SW480 (cell line): ENCODE data around the gene CD44.
A peak's percentile ranks its signal among the peaks of the same experiment; 100 is the strongest.

Experiments
- DNase-seq: peaks from one replicate; pipeline ENCODE4 v3.0.0-alpha.2; 2016; ENCODE audit warnings: low spot score

Gene CD44

DNA sequence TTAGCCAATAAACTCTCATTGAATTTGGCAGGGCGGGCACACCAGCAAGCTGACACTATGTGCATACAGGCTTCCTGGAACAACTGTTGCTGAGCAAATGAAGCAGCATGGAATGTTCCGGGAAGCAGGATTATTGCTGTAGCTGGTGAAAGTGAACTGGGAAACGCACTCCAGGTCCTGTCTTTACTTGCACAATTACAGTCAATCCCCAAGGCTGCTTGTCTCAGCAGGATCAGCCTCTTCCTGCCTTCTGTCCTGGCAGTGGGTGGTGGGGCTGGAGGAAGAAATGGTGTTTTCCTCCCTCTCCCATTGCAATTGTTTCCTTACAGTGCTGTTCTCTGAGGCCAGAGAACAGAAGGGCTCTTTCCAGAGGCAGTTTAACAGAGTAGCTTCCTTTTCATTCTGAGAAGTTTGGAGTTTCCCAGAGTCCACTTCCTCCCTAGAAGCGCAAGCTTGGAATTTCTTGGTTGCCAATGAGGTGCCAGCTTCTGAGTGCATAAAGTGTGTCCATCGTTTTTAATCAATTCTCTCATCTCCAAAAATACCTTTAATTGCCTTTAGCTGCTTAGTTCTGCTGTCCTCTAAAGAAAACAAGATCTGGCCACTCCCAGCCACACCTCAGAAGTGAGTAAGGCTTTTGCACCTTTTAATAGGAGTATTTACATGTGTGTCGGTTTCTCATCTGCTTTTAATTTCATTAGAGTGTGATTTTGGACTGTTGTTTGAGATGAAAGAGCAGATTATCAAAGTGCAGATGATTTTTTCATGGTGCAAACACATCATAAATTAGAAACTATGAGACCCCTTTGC lies 19.9 kb downstream of the CD44 start:
- DNase-seq: no peak

DNA sequence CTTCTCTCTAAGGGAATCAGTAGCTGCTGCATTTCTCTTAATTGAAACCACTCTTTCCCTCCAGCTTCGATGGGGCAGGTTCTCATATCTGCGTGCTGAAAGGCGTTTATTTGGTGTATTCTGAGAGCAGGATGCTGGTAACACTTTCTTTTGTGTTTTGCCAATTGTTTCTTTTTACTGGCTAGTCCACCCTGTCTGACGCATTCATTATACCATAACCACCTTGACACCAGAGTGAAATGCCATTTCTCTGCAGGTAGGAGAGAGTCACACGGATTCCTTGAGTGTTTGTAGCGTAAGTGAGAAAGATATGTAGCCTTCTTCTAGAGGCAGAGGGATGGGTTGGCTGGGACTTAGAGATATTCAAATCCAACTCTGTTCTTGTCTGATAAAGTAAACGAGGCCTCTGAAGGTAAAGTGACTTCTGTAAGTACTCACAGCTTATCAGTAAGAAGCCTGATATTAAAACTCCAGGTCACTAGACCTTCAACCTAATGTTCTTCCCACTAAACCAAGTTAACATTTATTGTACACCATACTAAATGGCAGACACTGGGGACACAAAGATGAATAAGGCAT lies 21.4 kb downstream of the CD44 start:
- DNase-seq: no peak

DNA sequence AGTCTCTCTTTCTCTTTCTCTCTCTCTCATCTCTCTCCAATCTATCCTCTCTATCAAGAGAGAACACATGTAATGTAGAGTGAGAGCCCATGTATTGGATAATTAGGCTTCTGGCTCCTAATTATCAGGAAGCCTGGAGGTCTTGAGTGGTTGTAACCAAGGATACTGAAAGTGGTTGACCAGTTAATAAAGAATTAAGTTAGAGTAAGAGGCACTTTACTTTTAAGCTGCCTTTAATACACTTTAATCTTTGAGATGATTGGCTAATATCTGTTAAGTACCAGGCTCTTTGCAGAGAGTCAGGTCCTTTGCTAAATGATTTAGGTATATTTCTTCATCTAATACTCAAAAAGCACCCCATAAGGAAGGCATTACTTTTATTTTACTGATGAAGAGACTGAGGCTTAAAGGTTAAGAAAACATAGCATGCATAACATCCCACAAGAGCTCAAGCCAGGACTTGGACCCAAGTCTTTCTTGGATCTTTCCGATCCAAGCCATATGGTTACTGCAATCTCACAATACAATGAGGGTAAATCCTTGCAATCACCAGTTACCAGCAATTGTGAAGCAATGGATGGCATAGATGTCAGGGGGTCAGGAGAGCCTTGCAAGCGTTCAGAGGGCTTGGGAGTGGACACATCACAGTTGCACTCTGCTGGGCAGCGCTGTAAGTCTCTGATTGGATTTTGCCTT lies 22.1 kb downstream of the CD44 start:
- no peak for DNase-seq

DNA sequence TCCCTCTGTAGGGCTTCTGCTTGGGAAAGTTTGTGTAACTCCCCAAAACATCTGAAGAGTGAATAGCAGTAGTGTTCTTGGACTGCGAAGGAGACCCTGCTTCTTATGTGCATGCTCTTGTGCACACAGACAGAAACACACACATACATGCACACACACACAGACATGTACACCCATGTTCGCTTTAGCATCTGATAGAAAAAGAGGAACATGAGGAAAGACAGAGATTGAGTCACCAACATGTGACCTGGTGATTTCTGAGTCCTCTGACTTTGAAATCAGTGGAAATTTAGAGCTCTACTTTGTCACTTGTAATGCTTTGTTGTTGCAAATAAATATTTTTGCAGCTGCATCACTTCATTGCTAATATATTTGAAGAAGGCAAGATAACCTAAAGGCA lies 23.8 kb downstream of the CD44 start:
- DNase-seq: no peak

DNA sequence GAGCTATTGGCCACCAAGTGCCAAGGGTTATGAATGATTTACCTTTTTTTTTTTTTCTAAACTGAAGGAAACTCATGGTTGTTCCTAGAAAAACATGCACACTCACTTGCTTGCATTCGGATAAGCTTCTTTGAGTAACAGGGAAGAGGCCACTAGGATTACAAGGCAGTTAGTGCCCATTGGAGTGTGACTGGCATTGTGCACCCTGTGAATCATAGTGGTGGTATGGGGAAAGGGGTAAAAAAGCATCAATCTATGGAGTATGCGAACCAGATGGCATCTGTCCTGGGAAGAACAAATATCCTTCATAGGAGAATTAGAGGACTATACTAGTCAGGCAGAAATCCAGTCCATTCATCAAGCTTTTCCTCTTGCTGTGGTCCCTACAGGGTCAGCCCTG lies 24.2 kb downstream of the CD44 start:
- peak; percentile 17 for DNase-seq

DNA sequence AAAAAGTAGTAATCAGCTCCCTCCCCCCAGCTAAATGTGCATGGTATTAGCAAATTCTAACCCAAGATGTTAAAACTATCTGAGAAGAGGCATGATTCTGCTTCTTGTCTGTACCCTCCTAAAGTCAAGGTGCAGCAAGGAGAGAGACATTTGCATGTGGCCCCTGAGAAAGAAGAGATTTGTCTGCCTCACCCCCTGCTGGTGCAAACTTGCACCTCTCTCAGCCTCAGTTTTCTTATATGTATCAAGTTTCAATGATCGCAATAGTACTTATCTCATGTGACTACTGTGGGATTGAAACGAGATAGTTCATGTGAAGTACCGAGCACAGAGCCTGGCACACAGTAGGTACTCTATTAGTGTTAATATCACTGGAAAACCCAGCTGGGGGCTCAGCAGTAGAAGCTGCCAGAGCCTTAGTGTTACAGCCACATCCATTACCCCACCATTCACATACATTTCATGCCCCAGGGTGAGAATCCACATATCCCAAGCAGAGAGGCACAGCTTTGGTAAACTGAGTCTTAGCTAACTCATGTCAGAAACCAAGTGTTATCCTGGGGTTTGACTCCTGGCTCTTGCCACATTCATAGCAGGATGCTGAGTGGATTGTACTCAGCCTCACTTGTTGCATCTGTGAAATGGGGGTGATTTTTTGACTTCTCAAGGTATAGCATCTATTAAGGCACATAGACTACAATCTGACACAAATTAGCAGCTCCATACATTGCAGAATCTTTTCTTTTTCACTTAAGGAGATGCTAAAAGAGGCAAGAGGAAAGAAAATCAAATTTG lies 24.9 kb downstream of the CD44 start:
- no peak for DNase-seq

DNA sequence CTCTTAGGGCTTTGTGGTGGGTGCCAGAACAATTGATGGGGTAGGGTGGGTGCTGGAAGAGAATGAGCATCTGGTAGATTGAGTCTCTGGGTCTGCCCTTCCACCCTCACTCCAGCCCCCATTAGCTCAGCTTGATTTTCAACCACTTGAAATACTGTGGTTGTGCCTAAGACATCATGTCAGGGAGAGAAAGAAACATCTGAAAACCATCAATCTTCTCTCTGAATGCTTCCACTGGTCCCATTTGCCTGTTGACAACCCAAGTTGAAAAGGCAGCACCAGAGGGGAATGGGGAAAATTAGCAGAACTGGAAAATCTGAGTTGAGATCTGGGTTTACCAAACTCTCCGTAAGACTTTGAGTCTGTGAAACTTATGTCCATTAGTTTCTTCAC lies 26.1 kb downstream of the CD44 start:
- DNase-seq: no peak

DNA sequence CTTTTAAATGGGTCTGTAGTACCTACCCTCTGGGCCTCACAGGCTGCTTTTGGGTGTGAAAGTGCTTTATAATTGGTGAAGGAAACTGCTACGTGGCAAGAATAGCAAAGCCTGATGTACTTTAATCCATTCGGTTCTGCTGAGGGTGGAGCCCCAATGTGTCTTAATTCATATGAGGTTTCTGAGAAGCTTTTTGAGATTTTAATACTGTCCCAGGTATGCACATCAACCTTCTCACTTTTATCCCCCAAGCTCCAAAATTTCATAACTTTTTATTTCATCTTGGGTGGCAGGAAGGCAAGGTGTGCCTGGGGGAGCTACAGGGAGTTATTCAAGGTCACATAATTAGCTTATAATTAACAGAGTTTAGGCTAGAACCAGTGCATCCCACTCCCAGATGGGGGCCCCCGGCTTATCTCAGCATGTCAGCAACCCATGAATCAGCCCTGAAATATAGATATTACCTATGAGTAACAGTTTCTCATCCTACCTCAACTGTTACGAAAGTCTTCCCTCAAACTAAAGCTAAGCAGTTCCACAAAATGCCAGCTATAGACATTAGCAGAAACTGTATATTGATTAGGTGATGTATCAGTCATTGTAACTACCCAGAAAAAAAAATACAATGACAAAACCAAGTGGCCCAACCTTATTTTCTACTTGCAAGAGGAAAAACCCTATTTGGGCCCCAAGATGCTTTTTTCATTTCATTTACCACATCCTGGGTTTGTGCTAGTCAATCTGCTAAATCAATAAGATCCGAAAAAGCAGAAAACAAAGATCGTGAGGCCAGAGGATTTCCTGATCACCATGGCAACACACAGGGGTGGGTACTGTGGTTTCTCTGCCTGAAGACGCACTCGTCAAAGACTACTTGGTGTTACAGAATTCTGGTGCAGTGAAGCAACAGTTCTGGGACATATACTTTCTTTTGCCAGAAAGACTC lies 26.7 kb downstream of the CD44 start:
- no peak for DNase-seq

DNA sequence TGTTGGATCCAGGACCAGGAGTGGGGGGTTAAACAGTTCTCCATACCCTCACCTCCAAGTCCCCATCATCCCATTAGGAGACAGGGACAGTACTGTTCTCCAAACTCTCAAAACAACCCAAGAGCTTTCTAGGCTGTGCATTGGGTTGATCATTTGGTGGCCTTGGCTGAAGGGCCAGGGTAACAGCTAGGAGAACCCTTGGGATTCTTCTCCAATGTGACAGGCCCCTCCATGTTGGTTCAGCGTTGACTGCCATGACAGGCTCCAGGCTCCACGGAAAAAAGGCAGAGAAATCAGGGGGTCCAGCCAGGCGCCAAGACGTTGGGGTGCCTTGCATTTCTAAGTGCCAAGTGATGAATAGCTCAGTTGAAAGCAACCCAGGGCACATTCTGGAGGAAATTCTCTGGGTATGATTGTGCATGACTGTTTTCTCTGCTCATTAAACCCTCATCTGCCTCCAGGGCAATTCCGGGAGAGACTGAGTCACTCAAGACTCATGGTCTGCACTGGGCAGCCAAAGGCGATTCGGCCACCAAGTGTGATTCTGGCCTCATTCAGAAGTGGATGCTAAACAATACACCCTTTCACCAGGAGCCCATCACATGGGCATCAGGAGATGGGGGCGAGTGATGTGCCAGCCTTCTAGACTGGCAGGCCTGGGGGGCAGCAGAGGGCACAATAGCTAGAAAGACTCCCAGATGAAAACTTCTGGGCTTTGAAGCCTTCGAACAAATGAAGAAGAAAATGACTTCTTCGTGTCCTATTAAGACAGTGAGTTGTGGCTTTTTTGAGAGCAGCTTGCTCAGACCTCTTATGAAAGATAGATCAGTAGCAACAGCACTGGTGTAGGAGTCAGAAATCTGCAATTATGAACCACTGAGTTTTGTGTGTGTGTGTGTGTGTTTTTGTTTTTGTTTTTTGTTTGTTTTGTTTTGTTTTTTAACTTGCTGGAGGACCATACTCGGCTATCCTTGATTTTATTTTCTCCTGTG lies 27.7 kb downstream of the CD44 start:
- no peak for DNase-seq

DNA sequence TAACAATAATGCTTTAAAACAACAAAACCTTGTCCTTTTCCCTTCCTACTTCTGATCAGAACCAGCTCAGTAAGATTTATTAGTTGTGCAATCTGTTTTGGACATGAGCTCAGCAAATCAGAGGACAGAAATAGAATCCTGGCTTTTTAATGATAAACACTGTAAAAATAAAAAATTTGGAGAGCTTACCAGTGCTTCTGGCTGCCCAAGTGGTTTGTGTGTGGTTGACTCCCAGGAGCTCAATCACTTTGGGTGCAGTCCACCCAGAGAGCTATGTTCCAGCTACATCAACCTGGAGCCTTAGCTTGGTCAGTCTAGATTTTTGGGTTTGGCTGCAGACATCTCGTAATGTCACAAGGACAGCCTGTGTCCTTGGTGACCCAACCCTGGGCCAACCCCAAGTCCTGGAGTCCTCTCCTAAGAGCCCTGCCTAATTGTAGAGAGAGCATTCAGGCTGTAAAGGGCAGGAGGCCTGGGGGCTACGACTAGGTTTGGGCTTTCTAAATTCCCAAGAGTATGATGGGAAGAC lies 28.5 kb downstream of the CD44 start:
- no peak for DNase-seq

DNA sequence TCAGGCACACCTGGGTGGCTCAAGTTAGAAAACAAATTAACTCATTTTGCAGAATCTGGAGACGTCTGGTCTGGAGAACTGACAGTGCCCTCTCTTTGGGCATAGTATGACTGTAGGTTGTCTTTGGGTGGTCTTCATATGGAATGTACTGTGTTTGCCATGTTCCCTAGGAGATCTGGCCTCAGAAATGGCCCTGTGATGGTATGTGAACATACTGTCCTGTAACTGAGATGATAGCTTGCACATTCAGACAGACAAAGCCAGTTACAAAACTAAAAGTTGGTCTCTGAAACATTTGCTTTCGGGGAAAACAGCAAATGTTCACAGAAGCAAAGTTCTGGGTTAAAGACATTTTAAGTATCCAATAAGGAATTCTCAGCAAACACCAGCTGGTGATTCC lies 29.7 kb downstream of the CD44 start:
- no peak for DNase-seq

DNA sequence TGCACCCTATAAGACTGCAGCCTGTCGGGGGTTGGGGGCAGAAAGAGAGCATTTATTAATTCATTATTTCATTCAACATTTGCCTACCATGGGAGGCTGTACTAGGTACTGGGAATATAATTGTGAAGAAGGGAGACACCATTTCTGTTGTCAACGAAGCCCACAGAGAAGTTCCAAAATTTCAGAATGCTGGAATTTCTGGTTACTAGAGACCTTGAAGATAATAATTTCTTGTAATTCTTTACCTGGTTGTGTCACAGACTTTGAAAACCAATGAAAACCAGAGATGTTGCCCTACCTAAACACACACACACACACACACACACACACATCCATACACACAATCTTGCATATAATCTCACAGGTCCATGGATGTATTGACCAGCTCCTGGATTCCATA lies 30.1 kb downstream of the CD44 start:
- DNase-seq: no peak

DNA sequence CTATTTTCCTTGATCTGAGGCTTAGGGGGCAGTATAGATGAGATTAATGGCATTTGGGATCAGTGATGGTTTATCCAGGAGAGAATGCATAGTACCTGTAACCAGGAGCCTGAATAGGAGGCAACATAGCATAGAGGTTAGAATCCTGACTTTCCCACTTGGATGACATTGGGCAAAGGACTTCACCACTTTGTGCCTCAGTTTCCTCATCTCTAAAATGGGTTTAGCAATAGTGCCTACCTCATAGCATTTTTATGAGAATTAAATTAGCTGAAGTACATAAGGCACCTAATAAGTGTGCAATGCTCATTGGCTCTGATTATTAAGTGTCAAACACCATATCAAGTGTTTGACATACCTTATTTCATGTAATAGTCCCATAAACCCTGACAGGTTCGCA lies 30.8 kb downstream of the CD44 start:
- no peak for DNase-seq

DNA sequence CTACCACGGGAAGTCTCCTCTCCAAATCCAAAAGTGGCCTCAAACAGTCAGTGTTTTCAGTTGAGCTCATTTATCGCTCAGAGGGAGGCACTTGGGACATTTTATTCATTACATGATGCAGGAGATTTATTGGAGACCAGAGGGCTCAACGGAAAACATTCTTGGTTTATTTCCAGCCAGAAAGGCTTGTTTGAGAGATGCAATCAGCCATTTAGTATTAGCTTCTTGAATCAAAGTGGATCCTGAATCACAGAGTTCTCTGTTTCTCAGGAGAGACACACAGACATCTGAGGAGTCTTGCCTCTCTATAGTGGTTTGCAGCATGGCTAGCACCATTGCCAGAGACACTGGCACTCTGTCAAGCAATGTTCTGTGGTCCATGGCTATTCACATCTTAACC lies 31.5 kb downstream of the CD44 start:
- no peak for DNase-seq

DNA sequence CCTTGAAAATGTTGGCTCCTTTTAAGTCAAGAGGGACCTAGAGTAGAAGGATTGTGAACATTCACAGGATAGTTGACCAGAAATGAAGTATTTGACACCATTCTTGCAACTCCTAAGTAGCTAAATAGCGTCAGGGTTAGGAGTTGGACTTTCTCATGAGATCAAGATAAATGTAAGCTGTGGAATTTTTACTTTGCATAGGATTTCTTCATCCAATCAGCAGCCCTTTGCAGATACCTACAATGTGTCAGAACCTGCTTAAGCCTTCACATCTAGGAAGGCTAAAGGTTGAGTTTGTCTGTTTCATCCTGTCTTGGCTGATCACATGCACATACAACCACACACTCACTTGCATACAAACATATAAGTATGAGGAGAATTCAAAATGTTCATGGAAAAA lies 32.3 kb downstream of the CD44 start:
- no peak for DNase-seq

DNA sequence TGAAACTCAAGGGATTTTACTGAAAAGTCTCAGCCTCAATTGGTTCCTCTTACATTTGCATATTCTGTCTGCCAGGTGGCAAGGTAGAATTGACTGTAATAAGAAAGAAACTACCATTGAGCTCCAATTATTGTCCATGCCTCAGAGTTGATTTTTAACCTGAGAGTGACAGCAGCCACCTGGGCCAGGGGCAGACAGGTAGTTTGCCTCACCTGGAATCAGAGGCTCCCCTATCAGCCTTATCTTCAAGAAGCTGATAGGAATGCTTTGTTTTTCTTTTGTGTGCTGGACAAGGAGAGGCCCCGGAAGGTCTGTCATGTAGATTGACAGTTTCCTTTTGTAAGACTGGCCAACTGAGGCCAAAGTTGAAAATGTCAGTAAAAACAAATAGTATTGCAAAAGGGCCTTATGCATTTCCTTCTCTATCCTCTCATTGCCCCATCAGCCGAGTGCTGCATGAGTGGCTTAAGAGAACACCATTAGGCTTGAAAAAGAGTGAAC lies 34.1 kb downstream of the CD44 start:
- DNase-seq: no peak

DNA sequence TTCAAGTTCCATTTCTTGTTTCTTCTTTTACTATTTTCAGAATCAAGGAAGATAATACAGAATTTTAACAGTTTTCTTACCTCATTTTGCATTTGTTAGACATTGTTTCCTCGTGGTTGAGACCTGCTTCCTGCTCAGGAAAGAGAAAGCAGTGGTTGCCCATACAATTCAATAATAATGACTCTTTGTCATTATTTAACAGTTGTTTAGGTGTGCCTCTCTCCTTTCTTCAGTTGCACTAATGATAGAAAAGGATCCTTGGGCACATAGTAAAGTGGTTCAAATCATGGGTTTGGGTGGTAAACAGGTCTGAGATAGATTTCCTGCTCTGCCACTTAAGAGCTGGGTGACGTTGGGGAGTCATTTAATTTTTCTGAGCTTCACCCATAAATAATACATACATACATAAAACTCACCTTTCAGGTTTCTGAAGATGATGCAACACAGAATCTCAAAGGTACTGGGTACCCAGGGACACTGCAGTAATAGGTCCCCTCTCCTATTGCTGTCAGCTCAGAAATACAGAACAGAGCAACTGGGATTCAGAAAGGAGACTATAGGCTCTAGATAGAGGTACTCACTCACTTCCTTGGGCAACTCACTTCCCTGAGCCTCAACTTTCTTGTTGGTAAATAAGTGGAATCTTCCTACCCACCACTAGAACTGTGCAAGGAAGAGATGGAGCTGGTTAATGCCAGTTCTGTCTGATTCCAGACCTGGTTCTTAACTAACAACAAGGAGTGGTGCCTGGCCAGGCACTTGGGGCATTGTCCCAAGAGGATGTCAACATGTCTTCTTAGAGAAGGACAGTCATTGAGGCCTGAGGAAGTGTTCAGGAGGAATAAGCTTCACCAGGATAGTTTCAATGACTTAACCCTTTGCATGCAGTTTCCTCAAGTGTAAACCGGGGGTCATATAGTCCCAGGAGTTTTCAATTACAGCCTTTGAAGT lies 34.9 kb downstream of the CD44 start:
- no peak for DNase-seq

DNA sequence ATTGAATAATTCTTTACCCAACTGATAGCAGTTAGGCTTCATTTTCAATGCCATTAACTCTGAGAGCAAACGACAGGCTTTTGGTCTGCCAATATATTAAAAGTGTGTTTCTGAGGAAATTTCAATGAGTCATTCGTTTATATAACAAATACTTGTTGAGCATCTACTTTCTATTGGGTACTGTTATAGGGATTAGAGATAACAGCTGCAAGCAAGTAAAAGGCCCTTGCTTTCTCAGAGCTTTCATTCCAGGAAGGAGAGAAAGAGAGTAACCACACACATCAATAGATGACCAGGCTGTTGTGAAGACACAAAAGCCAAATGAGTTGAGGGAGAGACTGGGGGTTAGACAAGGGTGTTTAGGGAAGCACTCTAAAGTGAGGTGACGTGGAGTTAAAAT lies 35.7 kb downstream of the CD44 start:
- no peak for DNase-seq

DNA sequence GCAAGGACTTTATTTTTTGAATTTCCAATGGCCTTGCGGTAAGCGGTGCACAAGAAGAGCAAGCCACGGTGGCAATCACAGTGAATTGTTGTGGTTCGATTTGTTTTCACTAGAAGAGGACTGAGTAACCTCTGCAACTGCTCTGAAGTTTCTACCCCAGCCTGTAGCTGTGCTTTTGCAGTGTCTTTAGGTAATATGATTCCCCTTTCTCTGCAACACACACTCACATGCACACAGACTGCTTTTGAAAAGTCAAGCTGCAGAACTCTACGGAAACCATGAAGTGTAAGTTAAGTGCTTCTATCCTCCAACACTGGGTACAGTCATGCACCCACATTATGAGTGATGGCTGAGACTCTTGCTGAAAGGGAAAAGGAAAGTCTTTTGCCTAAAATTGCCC lies 38.4 kb downstream of the CD44 start:
- DNase-seq: no peak
